HG03571 (cell line): ENCODE data around the gene HIKESHI.
"Not testable (repeated sequence)": the region's sequence is repeated elsewhere in the genome, so short reads cannot be mapped to it uniquely, and the experiment has no call there.

Source experiments
- ATAC-seq: cut with Tn5 transposase; IDR thresholded peaks from one replicate; pipeline ENCODE4 v1.9.1; 2021; ENCODE audit not compliant: unreplicated experiment

HIKESHI gene

GRCh38 chr11:86292912-86293616 lies 9.0 kb upstream of the HIKESHI start:
- ATAC-seq = peak; percentile 78

GRCh38 chr11:86294026-86294425 lies 8.0 kb upstream of the HIKESHI start:
- ATAC-seq = no peak

GRCh38 chr11:86301742-86302091 lies 323 bp upstream of the HIKESHI start:
- no peak for ATAC-seq

GRCh38 chr11:86303257-86303656 lies 1.2 kb downstream of the HIKESHI start:
- ATAC-seq = no peak

- ATAC-seq = not testable (repeated sequence)
Observed at GRCh38 chr11:86308710-86309109, 6.7 kb downstream of the HIKESHI start.

- ATAC-seq = no peak
Observed at GRCh38 chr11:86313793-86314192, 11.8 kb downstream of the HIKESHI start.

- no peak for ATAC-seq
Observed at GRCh38 chr11:86314636-86315035, 12.6 kb downstream of the HIKESHI start.

- no peak for ATAC-seq
Observed at GRCh38 chr11:86335131-86335767, 33.2 kb downstream of the HIKESHI start.

- no peak for ATAC-seq
Observed at GRCh38 chr11:86337227-86337626, 35.2 kb downstream of the HIKESHI start.

- ATAC-seq = no peak
Observed at GRCh38 chr11:86341382-86341781, 39.3 kb downstream of the HIKESHI start.

- no peak for ATAC-seq
Observed at GRCh38 chr11:86346513-86346912, 44.5 kb downstream of the HIKESHI start.

- ATAC-seq = no peak
Observed at GRCh38 chr11:86355256-86355655, 53.2 kb downstream of the HIKESHI start.

GRCh38 chr11:86357412-86357811 lies 55.4 kb downstream of the HIKESHI start:
- not testable (repeated sequence) for ATAC-seq

- no peak for ATAC-seq
Observed at GRCh38 chr11:86358720-86359119, 56.7 kb downstream of the HIKESHI start.

GRCh38 chr11:86360775-86361395 lies 58.8 kb downstream of the HIKESHI start:
- no peak for ATAC-seq

GRCh38 chr11:86363424-86363823 lies 61.4 kb downstream of the HIKESHI start:
- ATAC-seq = no peak

GRCh38 chr11:86365546-86365945 lies 63.5 kb downstream of the HIKESHI start:
- no peak for ATAC-seq

GRCh38 chr11:86369668-86370067 lies 67.6 kb downstream of the HIKESHI start:
- ATAC-seq = no peak

- no peak for ATAC-seq
Observed at GRCh38 chr11:86370171-86370570, 68.1 kb downstream of the HIKESHI start.

GRCh38 chr11:86370922-86371594 lies 69.0 kb downstream of the HIKESHI start:
- no peak for ATAC-seq

- ATAC-seq = no peak
Observed at GRCh38 chr11:86372041-86372440, 70.0 kb downstream of the HIKESHI start.

GRCh38 chr11:86372586-86372985 lies 70.5 kb downstream of the HIKESHI start:
- ATAC-seq = no peak
